DLD1 (cell line): Measurements from ENCODE around the gene SENP6.
"Not testable (repeated sequence)": the region's sequence is repeated elsewhere in the genome, so short reads cannot be mapped to it uniquely, and the experiment has no call there.

ENCODE experiments used
- in situ Hi-C: cut with HindIII; loops from 2 replicates; pipeline ENCODE4 v1.10.0; 2017; ENCODE audit warnings: low sequenced_read_pairs

The SENP6 gene

DNA sequence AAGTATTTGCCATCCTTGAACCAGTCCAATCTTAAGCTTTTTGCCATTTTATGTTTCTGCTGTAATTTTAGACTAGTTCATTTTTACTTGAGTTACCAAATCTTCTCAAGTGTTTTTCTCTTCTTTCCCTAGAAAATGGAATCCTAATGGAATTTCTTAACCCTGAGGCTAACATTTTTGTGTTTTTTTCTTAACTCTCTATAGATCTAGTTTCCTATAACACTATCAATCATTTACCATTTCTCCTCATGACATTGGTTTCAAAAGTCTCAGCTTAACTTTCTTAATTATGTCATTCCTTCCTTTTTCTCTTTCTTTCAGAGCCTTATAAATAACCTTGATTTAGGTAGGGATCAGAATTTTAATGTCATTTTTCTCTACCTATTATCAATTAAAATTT is 54.8 kb downstream of the SENP6 start:
- in situ Hi-C loops, result no loop called here

- in situ Hi-C loops, result no loop called here
These were observed 55.6 kb downstream of the SENP6 start for GRCh38 chr6:75657327-75657726.

- in situ Hi-C loops, result no loop called here
These were observed 64.9 kb downstream of the SENP6 start for GRCh38 chr6:75666592-75666991.

DNA sequence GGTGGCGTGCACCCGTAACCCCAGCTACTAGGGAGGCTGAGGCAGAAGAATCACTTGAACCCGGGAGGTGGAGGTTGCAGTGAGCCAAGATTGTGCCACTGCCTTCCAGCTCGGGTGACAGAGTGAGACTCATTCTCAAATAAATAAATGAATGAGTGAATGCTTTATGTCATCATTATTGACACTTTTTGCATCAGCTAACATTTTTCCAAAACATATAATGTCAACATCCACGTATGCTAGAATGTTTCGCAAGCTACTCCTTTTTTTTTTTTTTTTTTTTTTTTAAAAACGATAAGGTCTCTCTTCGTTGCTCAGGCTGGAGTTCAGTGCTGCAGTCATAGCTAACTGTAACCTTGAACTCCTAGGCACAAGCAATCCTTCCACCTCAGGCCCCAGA is 72.2 kb downstream of the SENP6 start:
- in situ Hi-C loops, result no loop called here

DNA sequence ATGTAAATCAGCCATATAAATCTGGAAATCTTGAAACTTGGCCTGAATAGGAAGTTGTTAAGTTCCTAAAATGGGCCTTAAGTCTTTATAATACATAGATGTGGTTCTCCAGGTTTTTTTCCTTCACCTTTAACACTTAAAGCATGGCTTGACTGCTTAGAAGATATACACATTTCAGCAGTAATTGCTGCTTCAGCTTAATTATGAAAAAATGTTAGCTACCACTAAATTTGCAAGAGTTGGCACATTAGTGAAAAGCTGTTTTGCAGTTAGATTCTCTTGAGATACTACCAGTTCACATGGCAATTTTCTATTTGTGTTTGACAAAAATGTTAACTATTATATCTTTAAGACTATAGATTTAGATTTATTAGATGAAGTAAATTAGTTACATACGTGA is 74.7 kb downstream of the SENP6 start:
- in situ Hi-C loops, result no loop called here

- in situ Hi-C loops, result not testable (repeated sequence)
These were observed 80.9 kb downstream of the SENP6 start for GRCh38 chr6:75682548-75682947.

- in situ Hi-C loops, result not testable (repeated sequence)
These were observed 81.3 kb downstream of the SENP6 start for GRCh38 chr6:75683005-75683404.

DNA sequence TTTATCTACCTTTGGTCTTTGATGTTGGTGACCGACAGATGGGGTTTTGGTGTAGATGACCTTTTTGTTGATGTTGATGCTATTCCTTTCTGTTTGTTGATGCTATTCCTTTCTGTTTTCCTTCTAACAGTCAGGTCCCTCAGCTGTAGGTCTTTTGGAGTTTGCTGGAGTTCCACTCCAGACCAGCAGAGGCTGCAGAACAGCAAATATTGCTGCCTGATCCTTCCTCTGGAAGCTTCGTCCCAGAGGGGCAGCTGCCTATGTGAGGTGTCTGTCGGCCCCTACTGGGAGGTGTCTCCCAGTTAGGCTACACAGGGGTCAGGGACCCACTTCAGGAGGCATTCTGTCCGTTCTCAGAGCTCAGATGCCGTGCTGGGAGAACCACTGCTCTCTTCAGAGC is 85.9 kb downstream of the SENP6 start:
- in situ Hi-C loops, result not testable (repeated sequence)

DNA sequence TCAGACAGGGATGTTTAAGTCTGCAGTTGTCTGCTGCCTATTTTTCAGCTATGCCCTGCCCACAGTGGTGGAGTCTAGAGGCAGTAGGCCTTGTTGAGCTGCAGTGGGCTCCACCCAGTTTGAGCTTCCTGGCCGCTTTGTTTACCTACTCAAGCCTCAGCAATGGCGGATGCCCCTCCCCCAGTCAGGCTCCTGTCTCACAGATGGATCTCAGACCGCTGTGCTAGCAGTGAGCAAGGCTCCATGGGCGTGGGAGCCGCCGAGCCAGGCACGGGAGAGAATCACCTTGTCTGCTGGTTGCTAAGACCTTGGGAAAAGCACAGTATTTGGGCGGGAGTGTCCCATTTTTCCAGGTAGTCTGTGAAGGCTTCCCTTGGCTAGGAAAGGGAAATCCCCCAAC is 86.3 kb downstream of the SENP6 start:
- in situ Hi-C loops, result not testable (repeated sequence)

- in situ Hi-C loops, result no loop called here
These were observed 87.9 kb downstream of the SENP6 start for GRCh38 chr6:75689576-75689975.

- in situ Hi-C loops, result no loop called here
These were observed 89.3 kb downstream of the SENP6 start for GRCh38 chr6:75691012-75691411.

GRCh38 chr6:75693534-75693933 is 91.9 kb downstream of the SENP6 start:
- in situ Hi-C loops, result no loop called here

- in situ Hi-C loops, result no loop called here
These were observed 92.7 kb downstream of the SENP6 start for GRCh38 chr6:75694406-75694805.

- in situ Hi-C loops, result not testable (repeated sequence)
These were observed 106.7 kb downstream of the SENP6 start for GRCh38 chr6:75708334-75708733.

DNA sequence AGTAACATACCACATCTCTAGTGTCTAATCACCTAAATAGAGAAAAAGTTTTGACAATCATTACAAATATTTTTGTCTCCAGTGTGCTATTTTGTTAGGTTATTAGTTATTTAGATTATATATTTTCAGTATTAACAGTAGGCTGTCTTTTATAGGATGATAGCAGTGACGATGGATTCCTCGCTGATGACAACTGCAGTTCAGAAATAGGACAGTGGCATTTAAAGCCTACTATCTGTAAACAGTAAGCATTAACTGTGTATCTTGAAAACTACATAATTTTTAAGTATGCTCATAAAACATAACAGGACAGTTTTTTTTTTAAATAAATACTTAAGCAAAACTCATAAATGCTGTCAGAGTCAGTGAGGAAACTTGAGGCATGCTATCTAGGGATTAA is 109.5 kb downstream of the SENP6 start:
- in situ Hi-C loops, result no loop called here

DNA sequence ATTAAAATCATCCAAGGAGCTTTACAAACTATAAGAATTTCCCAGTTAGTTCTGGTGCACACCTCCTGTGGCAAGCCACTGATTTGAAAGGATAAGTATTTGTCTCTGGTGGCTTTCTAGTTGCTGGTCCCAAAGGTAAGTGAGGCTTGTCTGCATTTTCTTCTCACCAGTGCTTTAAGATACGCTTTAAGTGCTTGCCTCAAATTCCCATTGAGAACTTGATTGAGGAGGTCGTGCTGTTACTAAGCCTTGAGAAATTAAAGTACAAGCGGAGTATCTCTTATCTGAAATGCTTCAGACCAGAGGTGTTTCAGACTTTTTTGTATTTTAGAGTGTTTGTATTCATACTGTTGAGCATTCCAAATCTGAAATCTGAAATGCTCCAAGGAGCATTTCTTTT is 117.5 kb downstream of the SENP6 start:
- in situ Hi-C loops, result no loop called here

DNA sequence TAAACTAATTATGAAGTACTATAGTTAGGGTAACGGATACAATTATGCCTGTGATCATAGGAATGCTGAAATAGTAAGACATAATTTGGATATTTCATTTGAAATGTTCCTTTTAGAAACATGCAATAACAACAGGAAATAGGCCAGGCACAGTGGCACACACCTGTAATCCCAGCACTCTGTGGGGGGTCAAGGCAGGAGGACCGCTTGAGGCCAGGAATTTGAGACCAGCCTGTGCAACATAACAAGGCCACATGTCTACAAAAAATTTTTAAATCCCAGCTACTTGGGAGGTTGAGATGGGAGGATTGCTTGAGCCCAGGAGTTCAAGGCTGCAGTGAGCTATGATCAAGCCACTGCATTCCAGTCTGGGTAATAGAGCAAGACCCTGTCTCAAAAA is 121.7 kb downstream of the SENP6 start:
- in situ Hi-C loops, result no loop called here

- in situ Hi-C loops, result no loop called here
These were observed 125.5 kb downstream of the SENP6 start for GRCh38 chr6:75727206-75727605.

DNA sequence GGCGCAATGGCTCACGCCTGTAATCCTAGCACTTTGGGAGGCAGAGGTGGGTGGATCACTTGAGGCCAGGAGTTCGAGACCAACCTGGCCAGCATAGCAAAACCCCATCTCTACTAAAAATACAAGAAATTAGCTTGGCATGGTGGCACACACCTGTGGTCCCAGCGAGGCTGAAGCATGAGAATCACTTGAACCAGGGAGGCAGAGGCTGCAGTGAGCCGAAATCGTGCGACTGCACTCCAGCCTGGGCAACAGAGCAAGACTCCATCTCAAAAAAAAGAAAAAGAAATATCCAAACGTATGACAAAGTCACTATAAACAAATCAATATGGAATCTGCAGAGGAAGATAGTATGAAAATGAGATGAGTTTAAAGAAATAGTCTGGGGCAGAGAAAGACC is 129.3 kb downstream of the SENP6 start:
- in situ Hi-C loops, result not testable (repeated sequence)

- in situ Hi-C loops, result no loop called here
These were observed 134.0 kb downstream of the SENP6 start for GRCh38 chr6:75735491-75736186.

GRCh38 chr6:75743971-75744370 is 142.3 kb downstream of the SENP6 start:
- in situ Hi-C loops, result no loop called here

- in situ Hi-C loops, result no loop called here
These were observed 143.7 kb downstream of the SENP6 start for GRCh38 chr6:75745404-75745803.

DNA sequence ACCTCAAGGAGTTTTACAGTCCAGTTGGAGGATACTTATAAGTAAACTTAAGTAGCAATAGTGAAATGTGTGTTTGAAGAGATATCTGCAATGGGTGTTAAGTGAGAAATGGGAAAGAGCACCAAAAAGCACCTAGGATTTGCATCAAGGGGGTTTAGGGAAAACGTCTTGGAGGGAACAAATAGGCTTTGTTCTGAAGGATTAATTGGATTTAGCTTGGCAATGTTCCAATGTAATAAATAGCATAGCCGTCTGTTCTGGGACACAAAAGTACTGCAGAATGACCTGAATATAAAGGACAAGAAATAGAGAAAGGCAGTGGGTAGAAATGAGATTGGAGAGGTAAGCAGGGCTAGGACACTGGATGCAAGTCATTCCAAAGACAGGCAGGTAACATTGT is 144.5 kb downstream of the SENP6 start:
- in situ Hi-C loops, result no loop called here
